ENCODE measurements around the gene TMEM119.
A peak's percentile ranks its signal among the peaks of the same experiment; 100 is the strongest.
"Not testable (repeated sequence)": the region's sequence is repeated elsewhere in the genome, so short reads cannot be mapped to it uniquely, and the experiment has no call there.

The TMEM119 gene

GRCh38 chr12:108633534-108634248 lies 35.8 kb upstream of the TMEM119 start, which contains the start of gene SELPLG:
Gene SELPLG, minus strand, starts transcription at chr12:108633894. Its CDS starts 9,587 bp downstream, at chr12:108624307.
- DNase-seq: no peak

GRCh38 chr12:108633081-108633533 lies 35.2 kb upstream of the TMEM119 start:
- no peak for DNase-seq

- not testable (repeated sequence) for DNase-seq
These were observed 33.4 kb upstream of the TMEM119 start for GRCh38 chr12:108631261-108631660.

GRCh38 chr12:108630481-108631207 lies 32.8 kb upstream of the TMEM119 start:
- DNase-seq: no peak

GRCh38 chr12:108629824-108630476 lies 32.1 kb upstream of the TMEM119 start:
- no peak for DNase-seq

GRCh38 chr12:108629151-108629550 lies 31.3 kb upstream of the TMEM119 start:
- DNase-seq: no peak

- DNase-seq: no peak
These were observed 29.4 kb upstream of the TMEM119 start for GRCh38 chr12:108627134-108627920.

GRCh38 chr12:108625228-108625627 lies 27.3 kb upstream of the TMEM119 start:
- no peak for DNase-seq

GRCh38 chr12:108623577-108623976 lies 25.7 kb upstream of the TMEM119 start:
- DNase-seq: no peak

- DNase-seq: no peak
These were observed 25.1 kb upstream of the TMEM119 start for GRCh38 chr12:108622921-108623514.

- DNase-seq: no peak
These were observed 24.5 kb upstream of the TMEM119 start for GRCh38 chr12:108622421-108622820.

GRCh38 chr12:108621161-108621560 lies 23.3 kb upstream of the TMEM119 start:
- DNase-seq: no peak

GRCh38 chr12:108620236-108620879 lies 22.5 kb upstream of the TMEM119 start:
- no peak for DNase-seq

GRCh38 chr12:108619369-108620160 lies 21.7 kb upstream of the TMEM119 start:
- DNase-seq: no peak

GRCh38 chr12:108618953-108619274 lies 21.0 kb upstream of the TMEM119 start:
- not testable (repeated sequence) for DNase-seq

- peak; percentile 39 for DNase-seq
These were observed 20.4 kb upstream of the TMEM119 start for GRCh38 chr12:108618079-108618952.

- DNase-seq: no peak
These were observed 19.3 kb upstream of the TMEM119 start for GRCh38 chr12:108616941-108617858.

- no peak for DNase-seq
These were observed 18.5 kb upstream of the TMEM119 start for GRCh38 chr12:108616359-108616758.

- DNase-seq: no peak
These were observed 18.0 kb upstream of the TMEM119 start for GRCh38 chr12:108615918-108616317.

Data from NCI-H1092 treated with DMSO at 0.1 percent for 48 hours (cell line).